Panc1 (cell line): ENCODE results near the gene GOLT1B. TPM values are rescaled to one million over a fixed set of nuclear protein-coding genes. Genes with fewer than 3 reads are reported as not detected.

Experiments
- ATAC-seq: fragments of 200-7000 bp; cut with Tn5 transposase; 2 replicates; pipeline ENCODE4 v1.9.1; 2020; ENCODE audit warnings: mild to moderate bottlenecking, moderate library complexity
- BruUV-seq: library from RNA; stranded (reverse); fragments of 400-500 nt; replicated peaks from 2 replicates; lab custom pipeline; 2021; lab: Mats Ljungman, UMichigan
- CTCF ChIA-PET: fragments of 300-600 bp; sonication (Branson Sonifier 250); formaldehyde crosslinking; loops from one replicate; lab custom pipeline; 2022; ENCODE audit warnings: antibody characterized with exemption; lab: Charles Lee
- POLR2A ChIA-PET: fragments of 300-600 bp; sonication (Branson Sonifier 250); formaldehyde crosslinking; loops from one replicate; lab custom pipeline; 2022; ENCODE audit warnings: antibody characterized with exemption; lab: Charles Lee
- DNase-seq: peaks from one replicate; pipeline ENCODE4 v3.0.0-alpha.2; 2010; ENCODE audit warnings: low read depth, low spot score
- H3K27ac ChIP-seq: 2 replicates; pipeline ENCODE4 v1.5.1; 2011; ENCODE audit warnings: mild to moderate bottlenecking, low read length, inconsistent platforms
- H3K27me3 ChIP-seq: fragments of 200-500 bp; sonication (Bioruptor generic); 2 replicates; pipeline ENCODE4 v1.6.0; 2014; ENCODE audit warnings: low read length, inconsistent platforms; ENCODE audit not compliant: control insufficient read depth, insufficient read depth
- H3K36me3 ChIP-seq: fragments of 200-500 bp; sonication (Bioruptor generic); 2 replicates; pipeline ENCODE4 v1.5.1; 2014; ENCODE audit warnings: inconsistent platforms, mild to moderate bottlenecking, low read length, moderate library complexity; ENCODE audit not compliant: control insufficient read depth, insufficient read depth
- H3K4me1 ChIP-seq: 2 replicates; pipeline ENCODE4 v1.5.1; 2011; ENCODE audit warnings: inconsistent platforms, mild to moderate bottlenecking, low read length, moderate library complexity; ENCODE audit not compliant: control insufficient read depth, insufficient read depth
- H3K4me3 ChIP-seq, 2 experiments: 2 replicates each; pipeline ENCODE4 v1.5.1; 2011 to 2012; ENCODE audit warnings: low read depth in 2 of 2, low read length in 2 of 2, mild to moderate bottlenecking in 2 of 2, inconsistent platforms in 1 of 2, moderate library complexity in 1 of 2
- H3K9me3 ChIP-seq: fragments of 200-500 bp; sonication (Bioruptor generic); 2 replicates; pipeline ENCODE4 v1.5.1; 2014; ENCODE audit warnings: low read depth, mild to moderate bottlenecking, inconsistent platforms, low read length, moderate library complexity; ENCODE audit not compliant: control insufficient read depth, insufficient read depth
- POLR2AphosphoS5 ChIP-seq: IDR thresholded peaks from 2 replicates; pipeline ENCODE4 v1.6.1; 2012; ENCODE audit warnings: mild to moderate bottlenecking, low read depth, low read length, moderate library complexity
- SIN3A ChIP-seq: IDR thresholded peaks from 2 replicates; pipeline ENCODE4 v1.6.1; 2012; ENCODE audit warnings: low read depth, mild to moderate bottlenecking, low read length, moderate library complexity, borderline replicate concordance; ENCODE audit not compliant: insufficient read depth
- TCF7L2 ChIP-seq: IDR thresholded peaks from 2 replicates; pipeline ENCODE4 v1.6.1; 2011; ENCODE audit warnings: mild to moderate bottlenecking, low read depth, low read length, inconsistent platforms
- in situ Hi-C: cut with HindIII; loops from 2 replicates; pipeline ENCODE4 v1.10.0; 2016; ENCODE audit warnings: low sequenced_read_pairs, low pct_unique_long_range_greater_than_20kb
- intact Hi-C: fragments of 100-400 bp; cut with micrococcal nuclease; formaldehyde crosslinking; loops from one replicate; pipeline ENCODE4 v1.10.0; 2022; ENCODE audit not compliant: unreplicated experiment
- total RNA-seq: library from RNA; stranded (reverse); gene quantifications from one replicate; pipeline ENCODE4 v1.2.1, GENCODE V29; 2021; ENCODE audit not compliant: unreplicated experiment
- TF ChIP-seq, protein P1 (sequence below), 2 experiments: IDR thresholded peaks; 2 replicates each; pipeline ENCODE4 v1.6.1; 2011 to 2012; ENCODE audit warnings: low read depth in 2 of 2, control low read depth in 1 of 2, low read length in 1 of 2, mild to moderate bottlenecking in 1 of 2, moderate library complexity in 1 of 2; ENCODE audit not compliant: insufficient read depth in 1 of 2
- TF ChIP-seq, protein P2 (sequence below): fragments of 450-650 bp; IDR thresholded peaks from 2 replicates; pipeline ENCODE4 v1.5.1; 2017; ENCODE audit warnings: mild to moderate bottlenecking

Gene GOLT1B
- total RNA-seq, 1 experiment from 2014 or later = 40.8 TPM

DNA sequence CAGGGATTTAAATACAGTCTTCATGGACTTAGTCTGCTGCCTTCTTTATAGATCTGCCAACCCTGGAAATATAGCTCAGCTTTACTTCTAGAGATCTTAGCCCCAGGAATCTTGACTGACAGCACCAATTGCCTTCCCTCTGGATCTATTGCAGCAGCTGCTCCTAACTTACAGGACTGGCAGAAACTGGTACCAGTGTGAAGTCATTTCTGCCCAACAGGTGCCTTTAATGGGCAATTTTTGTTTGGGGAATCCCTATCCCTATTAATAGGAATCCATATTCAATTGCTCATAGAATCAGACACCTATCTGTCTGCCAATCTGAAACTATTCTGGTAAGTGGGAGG is 51.7 kb downstream of the GOLT1B start:
- no TSS peak for BruUV-seq
- in situ Hi-C loops = no loop called here
- ATAC-seq = no peak

DNA sequence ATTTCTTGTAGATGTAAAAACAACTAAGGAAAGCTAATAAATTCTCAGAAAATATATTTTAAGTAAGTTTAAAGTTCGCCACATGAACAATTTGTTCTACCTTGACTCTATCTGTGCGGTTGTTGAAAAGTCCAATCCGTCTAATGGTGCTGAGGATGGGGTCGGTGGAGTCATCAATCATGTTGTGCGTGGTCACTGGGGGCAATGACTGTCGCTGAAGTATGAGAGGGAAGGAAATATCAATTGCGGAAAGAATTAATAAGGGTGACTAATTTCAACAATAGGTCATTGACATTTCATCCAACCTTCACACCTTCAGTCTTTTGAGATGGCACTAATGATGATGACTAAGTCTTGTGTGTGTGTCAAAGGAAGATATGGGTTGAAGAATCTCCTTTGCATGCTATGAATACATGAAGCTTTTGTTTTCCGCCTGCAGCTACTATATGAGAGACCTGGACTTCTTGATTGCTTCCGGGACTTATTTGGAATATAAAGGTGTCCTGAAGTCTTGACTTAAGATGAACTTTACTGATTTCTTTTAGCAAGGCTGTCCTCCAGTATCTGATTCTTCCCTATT is 56.6 kb downstream of the GOLT1B start:
- Histone ChIP-seq H3K36me3 (no peaks in the 10 kb centered on the region), H3K4me1 (no peaks in the 10 kb centered on the region), H3K27me3 (no peaks in the 10 kb centered on the region), H3K9me3 (no peaks in the 10 kb centered on the region), H3K4me3 (no peak overlapping the region), H3K27ac (no peak overlapping the region)
- intact Hi-C loops (no loop called here), in situ Hi-C loops (no loop called here)
- ATAC-seq (no peak), DNase-seq (no peak)
- no TSS peak for BruUV-seq
- CTCF ChIA-PET = no interaction called here
- POLR2A ChIA-PET = no interaction called here
- TF ChIP-seq TCF7L2 = no peak
- TF ChIP-seq, protein P1, sequence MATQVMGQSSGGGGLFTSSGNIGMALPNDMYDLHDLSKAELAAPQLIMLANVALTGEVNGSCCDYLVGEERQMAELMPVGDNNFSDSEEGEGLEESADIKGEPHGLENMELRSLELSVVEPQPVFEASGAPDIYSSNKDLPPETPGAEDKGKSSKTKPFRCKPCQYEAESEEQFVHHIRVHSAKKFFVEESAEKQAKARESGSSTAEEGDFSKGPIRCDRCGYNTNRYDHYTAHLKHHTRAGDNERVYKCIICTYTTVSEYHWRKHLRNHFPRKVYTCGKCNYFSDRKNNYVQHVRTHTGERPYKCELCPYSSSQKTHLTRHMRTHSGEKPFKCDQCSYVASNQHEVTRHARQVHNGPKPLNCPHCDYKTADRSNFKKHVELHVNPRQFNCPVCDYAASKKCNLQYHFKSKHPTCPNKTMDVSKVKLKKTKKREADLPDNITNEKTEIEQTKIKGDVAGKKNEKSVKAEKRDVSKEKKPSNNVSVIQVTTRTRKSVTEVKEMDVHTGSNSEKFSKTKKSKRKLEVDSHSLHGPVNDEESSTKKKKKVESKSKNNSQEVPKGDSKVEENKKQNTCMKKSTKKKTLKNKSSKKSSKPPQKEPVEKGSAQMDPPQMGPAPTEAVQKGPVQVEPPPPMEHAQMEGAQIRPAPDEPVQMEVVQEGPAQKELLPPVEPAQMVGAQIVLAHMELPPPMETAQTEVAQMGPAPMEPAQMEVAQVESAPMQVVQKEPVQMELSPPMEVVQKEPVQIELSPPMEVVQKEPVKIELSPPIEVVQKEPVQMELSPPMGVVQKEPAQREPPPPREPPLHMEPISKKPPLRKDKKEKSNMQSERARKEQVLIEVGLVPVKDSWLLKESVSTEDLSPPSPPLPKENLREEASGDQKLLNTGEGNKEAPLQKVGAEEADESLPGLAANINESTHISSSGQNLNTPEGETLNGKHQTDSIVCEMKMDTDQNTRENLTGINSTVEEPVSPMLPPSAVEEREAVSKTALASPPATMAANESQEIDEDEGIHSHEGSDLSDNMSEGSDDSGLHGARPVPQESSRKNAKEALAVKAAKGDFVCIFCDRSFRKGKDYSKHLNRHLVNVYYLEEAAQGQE (IDR thresholded peaks at IDR 0.05; ENCODE audit: insufficient read depth in 1 of 2, low read depth in 2 of 2, low read length in 1 of 2) = no peak
- TF ChIP-seq, protein P2, sequence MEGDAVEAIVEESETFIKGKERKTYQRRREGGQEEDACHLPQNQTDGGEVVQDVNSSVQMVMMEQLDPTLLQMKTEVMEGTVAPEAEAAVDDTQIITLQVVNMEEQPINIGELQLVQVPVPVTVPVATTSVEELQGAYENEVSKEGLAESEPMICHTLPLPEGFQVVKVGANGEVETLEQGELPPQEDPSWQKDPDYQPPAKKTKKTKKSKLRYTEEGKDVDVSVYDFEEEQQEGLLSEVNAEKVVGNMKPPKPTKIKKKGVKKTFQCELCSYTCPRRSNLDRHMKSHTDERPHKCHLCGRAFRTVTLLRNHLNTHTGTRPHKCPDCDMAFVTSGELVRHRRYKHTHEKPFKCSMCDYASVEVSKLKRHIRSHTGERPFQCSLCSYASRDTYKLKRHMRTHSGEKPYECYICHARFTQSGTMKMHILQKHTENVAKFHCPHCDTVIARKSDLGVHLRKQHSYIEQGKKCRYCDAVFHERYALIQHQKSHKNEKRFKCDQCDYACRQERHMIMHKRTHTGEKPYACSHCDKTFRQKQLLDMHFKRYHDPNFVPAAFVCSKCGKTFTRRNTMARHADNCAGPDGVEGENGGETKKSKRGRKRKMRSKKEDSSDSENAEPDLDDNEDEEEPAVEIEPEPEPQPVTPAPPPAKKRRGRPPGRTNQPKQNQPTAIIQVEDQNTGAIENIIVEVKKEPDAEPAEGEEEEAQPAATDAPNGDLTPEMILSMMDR = no peak

More for the DNA sequence above, 51.7 kb downstream of the GOLT1B start:
- H3K27me3 ChIP-seq = no peaks in the 10 kb centered on the region
- no peaks in the 10 kb centered on the region for H3K4me1 ChIP-seq
- no peak for DNase-seq
- no peak overlapping the region for H3K4me3 ChIP-seq
- no peaks in the 10 kb centered on the region for H3K9me3 ChIP-seq
- ChIA-PET POLR2A (no interaction called here), CTCF (no interaction called here)
- no peak for TF ChIP-seq SIN3A
- TF ChIP-seq POLR2AphosphoS5 = no peak
- TF ChIP-seq, protein P2 = no peak
- TF ChIP-seq, protein P1 (IDR thresholded peaks at IDR 0.05; ENCODE audit: insufficient read depth in 1 of 2, low read depth in 2 of 2, low read length in 1 of 2) = no peak
- intact Hi-C loops = no loop called here
- H3K36me3 ChIP-seq = no peaks in the 10 kb centered on the region
- H3K27ac ChIP-seq = no peak overlapping the region
